GM12892 (cell line): ENCODE results near the gene TMCC1.
"Not testable (repeated sequence)": the region's sequence is repeated elsewhere in the genome, so short reads cannot be mapped to it uniquely, and the experiment has no call there.

Experiments used
- POLR2A ChIP-seq: IDR thresholded peaks from 2 replicates; pipeline ENCODE4 v1.6.1; 2011; ENCODE audit warnings: low read depth, low read length, control low read depth
- POLR2AphosphoS5 ChIP-seq: IDR thresholded peaks from 2 replicates; pipeline ENCODE4 v1.6.1; 2011; ENCODE audit warnings: low read depth, low read length, control low read depth

DNA sequence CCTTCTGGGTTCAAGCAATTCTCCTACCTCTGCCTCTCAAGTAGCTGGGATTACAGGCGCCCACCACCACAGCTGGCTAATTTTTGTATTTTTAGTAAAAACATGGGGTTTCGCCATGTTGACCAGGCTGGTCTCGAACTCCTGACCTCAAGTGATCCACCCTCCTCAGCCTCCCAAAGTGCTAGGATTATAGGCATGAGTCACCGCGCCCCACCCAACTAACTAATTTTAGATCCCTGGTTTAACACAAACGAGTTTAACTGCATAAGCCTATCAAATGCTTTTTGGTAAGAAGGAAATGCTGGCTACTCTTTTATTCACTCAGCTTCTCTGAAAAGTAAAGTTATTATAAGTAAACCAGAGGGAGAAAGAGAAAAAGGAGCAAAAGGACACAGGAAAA lies 61.6 kb downstream of the TMCC1 start:
- TF ChIP-seq POLR2A, POLR2AphosphoS5: not testable (repeated sequence)
